GM20000 (cell line): ENCODE data around the gene TIGD6.
A peak's percentile ranks its signal among the peaks of the same experiment; 100 is the strongest.

Source experiments
- DNase-seq: peaks from one replicate; pipeline ENCODE4 v3.0.0; 2012; ENCODE audit warnings: low spot score
- CTCF ChIP-seq: IDR thresholded peaks from 2 replicates; pipeline ENCODE4 v1.5.1; 2012; ENCODE audit warnings: mild to moderate bottlenecking, control low read depth; ENCODE audit errors: extremely low read depth, missing control alignments

Gene TIGD6

GRCh38 chr5:150000256-150000989, at the start of gene TIGD6, which contains the start of gene HMGXB3:
Gene TIGD6 (minus strand): TSS chr5:150000654. CDS start chr5:149996348, 4,306 bp downstream.
Gene HMGXB3 (plus strand): TSS chr5:150000739. CDS start chr5:150004853, 4,114 bp downstream.
- no peak for TF ChIP-seq CTCF
- DNase-seq, result peak; percentile 95

GRCh38 chr5:150046031-150046430, 45.6 kb upstream of the TIGD6 start:
- TF ChIP-seq CTCF, result no peak
- no peak for DNase-seq

GRCh38 chr5:150045549-150045948, 45.1 kb upstream of the TIGD6 start:
- no peak for TF ChIP-seq CTCF
- no peak for DNase-seq

- no peak for TF ChIP-seq CTCF
- no peak for DNase-seq
Measured at GRCh38 chr5:150044712-150045111, 44.3 kb upstream of the TIGD6 start.

GRCh38 chr5:150044329-150044681, 43.9 kb upstream of the TIGD6 start:
- no peak for TF ChIP-seq CTCF
- DNase-seq, result no peak

GRCh38 chr5:150043657-150044328, 43.3 kb upstream of the TIGD6 start:
- DNase-seq, result no peak
- TF ChIP-seq CTCF, result no peak

- TF ChIP-seq CTCF, result no peak
- DNase-seq, result no peak
Measured at GRCh38 chr5:150042459-150042858, 42.0 kb upstream of the TIGD6 start.
